ENCODE data around the gene DNM1.
"Not testable (repeated sequence)": the region's sequence is repeated elsewhere in the genome, so short reads cannot be mapped to it uniquely, and the experiment has no call there.

The DNM1 gene

DNA sequence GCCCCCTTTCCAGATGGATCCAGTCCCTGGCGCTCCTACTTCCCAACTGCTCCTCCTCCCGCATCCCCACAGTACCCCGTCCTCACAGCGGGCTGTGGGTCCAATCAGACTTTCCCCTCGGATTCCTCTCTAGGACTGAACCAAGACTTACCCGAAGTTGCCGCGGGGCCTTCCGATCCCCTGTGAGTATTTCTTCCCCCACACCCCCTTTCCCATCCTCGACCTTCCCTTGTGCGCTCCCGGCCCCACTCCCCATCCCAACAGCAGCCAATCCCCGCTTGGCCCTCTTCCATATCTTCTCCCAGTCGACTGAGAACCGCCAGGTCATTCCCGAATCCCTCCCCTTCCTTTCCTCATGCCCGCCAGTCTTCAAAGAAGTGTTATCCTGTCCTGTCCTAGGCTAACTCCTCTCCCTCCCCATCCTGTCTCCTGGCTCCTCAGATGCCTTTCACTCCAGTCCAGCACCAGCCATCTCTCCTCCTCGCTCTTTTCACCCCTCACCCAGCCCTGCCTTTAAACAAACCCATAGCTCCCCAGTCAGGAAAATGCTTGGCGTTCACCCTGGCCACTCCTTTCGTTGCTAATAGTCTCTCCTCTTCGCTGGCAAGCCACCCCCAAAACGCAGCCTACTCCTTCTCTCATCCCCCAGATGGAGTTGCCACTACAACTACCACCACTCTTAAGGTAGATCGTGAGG lies 73.5 kb downstream of the DNM1 start:
- no peak for DNase-seq (ENCODE audit: low read depth in 2 of 2)

DNA sequence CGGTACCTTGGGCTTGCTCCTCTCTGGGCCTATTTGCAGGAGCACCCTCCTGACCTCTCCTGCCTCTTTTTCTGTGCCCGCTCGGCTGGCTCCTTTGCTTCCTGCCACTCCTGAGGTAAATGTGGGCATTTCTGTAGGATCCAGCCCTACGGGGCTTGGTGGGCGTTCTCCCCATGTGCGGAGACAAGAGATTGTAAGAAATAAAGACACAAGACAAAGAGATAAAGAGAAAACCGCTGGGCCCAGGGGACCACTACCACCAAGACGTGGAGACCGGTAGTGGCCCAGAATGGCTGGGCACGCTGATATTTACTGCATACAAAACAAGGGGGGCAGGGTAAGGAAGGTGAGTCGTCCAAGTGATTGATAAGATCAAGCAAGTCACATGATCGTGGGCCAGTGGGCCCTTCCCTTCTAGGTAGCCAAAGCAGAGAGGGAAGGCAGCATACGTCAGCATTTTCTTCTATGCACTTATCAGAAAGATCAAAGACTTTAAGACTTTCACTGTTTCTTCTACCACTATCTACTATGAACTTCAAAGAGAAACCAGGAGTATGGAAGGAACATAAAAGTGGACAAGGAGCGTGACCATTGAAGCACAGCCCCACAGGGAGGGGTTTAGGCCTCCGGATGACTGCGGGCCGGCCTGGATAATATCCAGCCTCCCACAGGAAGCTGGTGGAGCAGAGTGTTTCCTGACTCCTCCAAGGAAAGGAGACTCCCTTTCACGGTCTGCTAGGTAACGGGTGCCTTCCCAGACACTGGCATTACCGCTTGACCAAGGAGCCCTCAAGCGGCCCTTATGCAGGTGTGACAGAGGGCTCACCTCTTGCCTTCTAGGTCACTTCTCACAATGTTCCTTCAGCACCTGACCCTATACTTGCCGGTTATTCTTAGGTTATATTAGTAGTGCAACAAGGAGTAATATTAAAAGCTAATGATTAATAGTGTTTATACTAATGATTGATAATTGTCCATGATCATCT lies 76.2 kb downstream of the DNM1 start:
- DNase-seq (ENCODE audit: low read depth in 2 of 2) = not testable (repeated sequence)

DNA sequence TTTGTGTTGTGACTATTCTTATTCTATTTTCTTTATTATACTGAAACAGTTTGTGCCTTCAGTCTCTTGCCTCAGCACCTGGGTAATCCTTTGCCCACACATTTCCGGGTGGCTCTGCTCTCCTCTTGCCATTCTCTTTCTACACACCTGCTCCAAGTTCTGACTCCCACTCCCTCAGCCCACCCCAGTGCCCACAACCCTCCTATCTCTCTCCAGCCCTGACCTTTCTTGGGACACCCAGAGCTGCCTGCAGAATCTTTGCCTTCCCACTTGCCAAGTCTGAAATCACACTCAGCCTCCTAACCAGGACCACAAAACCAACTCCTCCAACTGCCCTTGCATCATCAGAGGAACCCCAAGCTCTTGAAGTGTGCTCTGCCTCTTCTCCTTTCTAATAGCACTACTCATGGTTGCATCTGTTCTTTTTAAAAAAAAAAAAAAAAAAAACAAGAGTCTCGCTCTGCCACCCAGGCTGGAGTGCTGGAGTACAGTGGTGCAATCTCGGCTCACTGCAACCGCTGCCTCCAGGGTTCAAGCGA lies 77.0 kb downstream of the DNM1 start:
- no peak for DNase-seq (ENCODE audit: low read depth in 2 of 2)

DNA sequence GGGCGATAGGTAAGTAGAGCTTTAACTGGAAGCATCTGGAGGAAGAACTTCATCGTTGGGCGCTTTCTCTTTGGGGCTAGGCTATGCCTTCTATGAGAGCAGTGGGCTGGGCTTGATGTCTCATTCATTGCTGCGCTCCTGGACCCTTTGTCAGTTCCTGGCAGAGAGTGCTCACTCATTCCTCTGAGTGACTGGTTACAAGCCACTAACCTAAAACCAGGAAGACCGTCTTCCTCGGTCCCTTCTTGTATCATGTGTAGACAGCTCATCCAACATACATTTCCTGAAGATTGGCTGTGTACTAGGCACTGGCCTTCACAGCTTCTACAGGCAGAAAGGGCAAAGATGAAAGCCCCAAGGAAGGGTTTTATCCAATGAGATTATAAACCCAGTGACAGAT lies 79.3 kb downstream of the DNM1 start:
- DNase-seq (ENCODE audit: low read depth in 2 of 2) = no peak

DNA sequence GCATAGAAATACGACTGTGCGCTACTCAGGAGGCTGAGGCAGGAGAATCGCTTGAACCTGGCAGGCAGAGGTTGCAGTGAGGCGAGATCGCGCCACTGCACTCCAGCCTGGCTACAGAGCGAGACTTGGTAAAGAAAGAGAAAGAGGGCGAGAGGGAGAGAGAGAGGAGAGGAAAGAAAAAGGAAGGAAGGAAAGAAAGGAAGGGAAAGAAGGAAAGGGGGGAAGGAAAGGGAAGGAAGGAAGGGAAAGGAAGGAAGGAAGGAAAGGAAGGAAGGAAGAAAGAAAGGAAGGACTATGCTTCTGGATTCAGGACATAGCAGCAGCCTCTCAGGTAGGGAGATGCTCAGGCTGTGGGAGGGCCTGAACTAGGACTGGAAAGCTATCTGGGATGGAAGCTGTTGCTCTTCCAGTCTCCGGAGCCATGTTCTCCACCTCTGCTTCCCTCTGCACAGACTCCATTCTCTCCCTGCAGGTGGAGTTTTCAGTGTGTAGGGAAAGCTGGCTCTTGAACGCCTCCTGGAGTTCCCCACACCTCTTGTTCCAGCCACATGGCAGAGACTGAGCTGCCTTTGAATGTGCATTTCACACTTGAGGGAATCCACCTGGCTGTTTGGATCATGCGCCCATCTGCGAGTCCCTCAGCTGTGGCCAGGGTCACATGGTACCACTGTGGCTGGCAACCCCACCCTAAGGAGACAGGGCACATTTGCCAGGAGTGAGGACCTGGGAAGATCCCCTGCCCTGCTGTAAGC lies 82.0 kb downstream of the DNM1 start:
- DNase-seq (ENCODE audit: low read depth in 2 of 2) = no peak

DNA sequence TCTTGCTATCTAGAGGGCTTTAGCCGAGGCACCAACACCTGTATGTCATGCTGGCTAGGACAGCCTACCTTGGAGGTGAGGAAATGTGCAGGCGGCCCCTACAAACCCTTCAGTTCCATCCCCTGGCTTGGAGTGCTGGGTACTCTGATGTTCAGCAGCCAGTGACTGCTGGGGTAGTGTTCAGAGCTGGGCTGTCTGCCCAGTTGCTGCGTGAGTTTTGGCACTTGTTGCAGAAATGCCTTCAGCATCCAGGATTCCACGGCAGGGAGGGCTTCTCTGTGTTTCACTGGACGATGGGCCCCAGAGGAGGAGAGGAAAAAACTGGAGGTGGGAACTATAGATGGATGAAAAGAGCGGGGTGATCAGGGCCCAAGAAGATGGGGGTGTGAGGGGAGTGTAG lies 83.3 kb downstream of the DNM1 start:
- DNase-seq (ENCODE audit: low read depth in 2 of 2) = no peak

DNA sequence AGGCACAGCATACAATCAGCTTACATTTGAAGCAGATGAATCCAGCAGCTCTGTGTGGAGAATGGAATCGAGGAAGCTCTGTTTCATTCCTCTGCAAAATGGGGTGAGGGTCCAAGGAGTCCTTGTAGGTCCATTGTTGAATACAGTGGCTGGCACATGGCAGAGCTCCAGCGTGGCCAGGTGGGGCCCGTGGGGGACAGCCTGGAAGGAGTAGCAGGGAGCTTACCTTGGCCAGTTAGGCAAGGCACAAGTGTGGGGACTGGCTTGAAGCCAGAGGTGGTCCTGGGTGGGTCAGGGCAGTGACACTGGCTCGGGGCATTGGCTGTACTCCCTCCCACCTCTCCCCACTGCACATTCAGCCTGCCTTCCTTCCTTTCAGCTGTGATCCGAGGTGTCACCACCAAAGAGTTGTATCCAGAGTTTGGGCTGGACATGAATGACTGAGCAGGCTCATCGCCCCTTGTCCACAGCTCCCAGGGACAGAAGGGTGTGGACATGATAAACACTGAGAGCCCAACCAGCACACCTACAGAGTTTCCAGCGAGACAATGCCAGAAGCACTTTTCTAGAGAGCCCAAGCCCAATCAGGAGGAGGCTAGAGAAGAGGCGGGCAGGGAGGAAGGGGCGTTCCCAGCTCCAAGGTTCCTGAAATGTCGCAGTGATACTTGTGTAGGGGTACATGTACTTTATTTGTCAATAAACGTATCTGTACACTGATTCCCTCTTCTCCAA lies 85.3 kb downstream of the DNM1 start:
- no peak for DNase-seq (ENCODE audit: low read depth in 2 of 2)

DNA sequence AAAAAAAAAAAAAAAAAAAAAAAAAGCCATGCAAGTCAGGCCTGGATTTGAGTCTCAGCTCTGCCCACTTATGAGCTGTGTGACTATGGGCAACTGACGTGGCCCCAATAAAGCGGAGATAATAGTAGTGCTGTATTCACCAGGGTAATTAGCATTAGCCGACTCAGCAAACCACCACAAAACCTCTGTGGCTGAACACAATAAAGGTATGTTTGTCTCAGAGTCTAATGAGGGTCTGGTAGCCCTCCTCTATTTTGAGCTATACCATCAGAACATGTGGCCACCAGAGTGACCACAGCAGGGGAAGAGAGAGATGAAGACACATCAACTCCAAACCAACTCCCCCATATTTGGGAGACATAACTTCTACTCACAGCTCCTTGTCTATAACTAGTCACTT lies 88.8 kb downstream of the DNM1 start:
- DNase-seq (ENCODE audit: low read depth in 2 of 2) = no peak

DNA sequence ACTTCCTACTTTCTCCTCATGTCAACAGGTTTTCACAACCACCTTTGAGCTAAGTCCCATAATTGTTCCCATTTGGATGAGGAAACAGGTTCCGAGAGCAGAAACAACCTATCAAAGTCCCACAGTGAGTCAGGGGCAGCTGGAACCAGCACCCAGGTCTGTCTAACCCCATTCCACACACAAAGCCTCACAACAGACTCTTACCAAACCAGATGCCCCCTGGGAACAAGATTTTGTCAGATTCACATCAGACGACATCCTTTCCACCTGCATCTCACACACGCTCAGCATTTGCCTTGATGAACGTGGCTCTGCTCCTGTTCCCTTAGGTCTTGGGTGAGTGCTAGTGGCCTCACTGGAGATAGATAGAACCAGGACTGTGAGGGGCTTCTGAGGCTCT lies 89.9 kb downstream of the DNM1 start:
- no peak for DNase-seq (ENCODE audit: low read depth in 2 of 2)

DNA sequence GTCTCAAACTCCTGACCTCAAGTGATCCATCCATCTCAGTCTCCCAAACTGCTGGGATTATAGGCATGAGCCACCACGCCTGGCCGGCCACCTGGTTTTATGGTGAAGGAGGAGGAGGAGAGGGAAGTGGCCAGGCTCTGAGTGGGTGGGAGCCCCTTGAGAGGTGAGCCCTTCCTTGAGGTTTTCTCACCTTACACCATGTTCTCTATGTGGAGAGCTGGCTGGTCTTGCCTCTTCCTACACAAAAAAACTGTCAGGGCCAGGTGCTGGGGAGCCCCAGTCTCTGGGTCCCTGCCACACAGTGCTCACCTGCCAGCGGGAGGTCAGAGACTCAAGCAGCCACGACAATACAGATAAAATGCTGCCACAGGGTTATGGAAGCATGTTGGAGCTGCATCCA lies 91.0 kb downstream of the DNM1 start:
- DNase-seq (ENCODE audit: low read depth in 2 of 2) = no peak

DNA sequence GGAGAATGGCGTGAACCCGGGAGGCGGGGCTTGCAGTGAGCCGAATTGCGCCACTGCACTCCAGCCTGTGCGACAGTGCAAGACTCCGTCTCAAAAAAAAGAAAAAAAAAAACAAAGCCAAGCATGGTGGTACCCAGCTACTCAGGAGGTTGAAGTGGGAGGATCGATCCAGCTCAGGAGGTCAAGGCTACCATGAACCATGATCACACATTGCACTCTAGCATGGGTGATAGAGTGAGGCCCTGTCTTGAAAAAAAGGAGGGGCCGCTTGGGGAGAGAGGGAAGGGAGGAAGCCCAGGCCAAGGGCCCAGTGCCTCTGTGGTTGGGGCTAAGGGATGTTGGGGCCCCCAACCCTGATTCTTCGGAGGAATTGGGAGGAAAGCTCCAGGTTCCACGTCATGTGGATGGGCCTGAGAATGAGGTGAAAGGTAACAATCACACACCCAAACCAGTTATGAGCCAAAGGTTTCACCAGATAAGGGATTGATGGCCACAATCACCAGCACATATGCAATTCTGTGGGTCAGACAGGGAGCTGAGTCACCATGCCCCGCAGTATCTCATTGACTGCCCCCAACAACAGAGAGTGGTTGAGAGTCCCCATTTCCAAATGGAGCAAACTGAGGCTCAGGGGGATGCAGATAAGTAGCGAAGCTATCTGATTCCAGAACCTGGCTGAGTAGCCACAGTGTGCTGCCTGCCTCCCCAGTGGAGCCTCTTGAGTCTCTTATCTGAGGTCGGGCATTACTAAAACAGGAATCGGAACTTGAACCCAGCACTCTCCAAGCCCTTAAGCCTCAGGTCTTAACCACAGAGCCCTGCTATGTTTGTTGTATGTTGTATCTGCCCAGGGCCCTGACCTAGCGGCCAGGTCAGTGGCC lies 93.4 kb downstream of the DNM1 start:
- no peak for DNase-seq (ENCODE audit: low read depth in 2 of 2)

DNA sequence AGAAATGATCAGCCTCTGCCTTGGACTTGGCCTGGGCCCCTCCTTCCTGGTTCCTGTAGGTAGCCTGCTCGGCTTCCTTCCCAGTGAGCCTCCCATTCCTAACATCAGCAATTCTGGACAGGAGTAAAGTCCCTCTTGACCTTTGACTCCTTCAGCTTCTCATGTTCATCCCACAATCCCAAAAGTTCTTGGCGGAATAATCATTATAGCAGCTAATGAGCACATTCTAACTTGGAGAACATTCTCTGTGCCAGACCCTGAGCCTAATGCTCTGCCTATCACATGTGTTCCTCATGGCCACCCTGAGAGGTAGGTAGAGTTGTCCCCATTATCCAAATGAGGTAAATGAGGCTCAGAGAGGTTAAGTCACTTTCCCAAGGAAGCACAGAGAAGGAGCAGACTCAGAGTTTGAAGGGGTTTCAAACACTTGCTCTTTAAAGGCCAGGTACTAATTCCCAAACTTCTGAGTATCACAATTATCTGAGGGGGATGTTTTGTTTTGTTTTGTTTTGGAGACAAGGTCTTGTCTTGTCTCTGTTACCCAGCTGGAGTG lies 94.1 kb downstream of the DNM1 start:
- no peak for DNase-seq (ENCODE audit: low read depth in 2 of 2)

DNA sequence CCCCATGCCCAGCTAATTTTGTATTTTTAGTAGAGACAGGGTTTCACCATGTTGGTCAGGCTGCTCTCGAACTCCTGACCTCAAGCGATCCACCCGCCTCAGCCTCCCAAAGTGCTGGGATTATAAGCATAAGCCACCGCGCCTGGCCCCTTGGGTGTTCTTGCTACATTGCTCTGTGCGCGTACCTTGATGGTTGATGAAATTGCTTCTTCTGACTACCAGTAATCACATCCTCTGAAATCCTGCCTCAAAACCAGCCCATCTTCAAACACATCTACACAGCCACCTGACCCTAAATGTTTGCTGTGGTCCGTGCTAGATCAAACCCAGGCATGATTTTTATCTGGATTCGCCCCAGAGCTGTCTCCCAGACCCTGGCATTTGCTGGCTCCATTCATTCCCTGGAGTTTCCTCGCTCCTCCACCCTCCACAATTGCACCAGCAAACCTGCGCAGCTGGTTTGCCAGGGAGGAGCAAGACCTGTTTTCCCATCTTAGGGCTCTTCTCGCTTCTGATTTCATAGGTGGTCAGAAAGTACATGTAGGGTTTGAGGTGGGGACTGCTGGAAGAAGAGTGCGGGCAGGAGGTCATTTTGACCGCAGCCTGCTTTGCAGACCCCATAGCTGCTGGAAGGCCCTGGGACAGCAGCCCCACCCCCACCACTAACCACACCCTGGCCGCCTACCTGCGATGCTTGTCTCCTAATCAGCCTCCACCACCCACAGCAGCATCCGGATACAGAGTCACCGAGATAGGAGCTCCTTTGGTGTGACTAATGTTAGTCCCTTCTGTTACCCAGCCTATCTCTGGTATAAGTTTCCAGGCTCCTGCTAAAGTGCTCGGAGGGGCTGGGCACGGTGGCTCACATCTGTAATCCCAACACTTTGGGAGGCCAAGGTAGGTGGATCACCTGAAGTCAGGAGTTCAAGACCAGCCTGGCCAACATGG lies 95.6 kb downstream of the DNM1 start:
- no peak for DNase-seq (ENCODE audit: low read depth in 2 of 2)

DNA sequence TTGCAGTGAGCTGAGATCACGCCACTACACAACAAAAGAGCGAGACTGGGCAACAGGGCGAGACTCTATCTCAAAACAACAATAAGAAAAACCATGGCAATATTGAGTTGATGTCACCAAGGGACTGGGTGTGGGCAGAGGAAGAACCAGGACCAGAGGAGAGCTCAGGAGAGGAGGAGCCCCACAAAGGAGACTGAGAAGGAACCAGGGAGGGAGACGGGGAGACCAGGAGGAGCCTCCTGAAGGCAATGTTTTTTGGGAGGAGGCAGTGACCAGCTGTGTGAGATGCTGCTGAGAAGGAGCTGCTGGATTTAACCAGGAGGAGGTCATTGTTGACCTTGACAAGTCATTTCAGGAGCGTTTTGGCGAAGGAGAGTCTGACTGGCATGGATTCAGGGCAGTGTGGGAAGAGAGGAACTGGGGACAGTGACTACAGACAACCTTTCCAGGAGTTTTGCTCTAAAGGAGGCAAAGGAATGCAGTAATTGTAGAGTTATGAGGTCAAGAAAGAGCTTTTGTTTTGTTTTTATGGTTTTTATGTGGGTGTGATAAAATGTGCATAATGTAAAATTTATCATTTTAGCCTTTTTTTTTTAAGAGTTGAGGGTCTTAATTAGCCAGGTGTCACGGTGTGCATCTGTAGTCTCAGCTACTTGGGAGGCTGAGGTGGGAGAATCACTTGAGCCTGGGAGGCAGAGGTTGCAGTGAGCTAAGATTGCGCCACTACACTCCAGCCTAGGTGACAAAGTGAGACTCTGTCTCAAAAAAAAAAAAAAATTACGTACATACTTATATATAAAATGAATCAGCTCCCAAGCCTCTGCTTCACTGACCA lies 101.2 kb downstream of the DNM1 start:
- no peak for DNase-seq (ENCODE audit: low read depth in 2 of 2)
